GM18520 (cell line): ENCODE results near the gene C2CD2L.
"Not testable (repeated sequence)": the region's sequence is repeated elsewhere in the genome, so short reads cannot be mapped to it uniquely, and the experiment has no call there.

Experiments
- ATAC-seq: cut with Tn5 transposase; IDR thresholded peaks from one replicate; pipeline ENCODE4 v1.9.1; 2021; ENCODE audit not compliant: unreplicated experiment

The C2CD2L gene

DNA sequence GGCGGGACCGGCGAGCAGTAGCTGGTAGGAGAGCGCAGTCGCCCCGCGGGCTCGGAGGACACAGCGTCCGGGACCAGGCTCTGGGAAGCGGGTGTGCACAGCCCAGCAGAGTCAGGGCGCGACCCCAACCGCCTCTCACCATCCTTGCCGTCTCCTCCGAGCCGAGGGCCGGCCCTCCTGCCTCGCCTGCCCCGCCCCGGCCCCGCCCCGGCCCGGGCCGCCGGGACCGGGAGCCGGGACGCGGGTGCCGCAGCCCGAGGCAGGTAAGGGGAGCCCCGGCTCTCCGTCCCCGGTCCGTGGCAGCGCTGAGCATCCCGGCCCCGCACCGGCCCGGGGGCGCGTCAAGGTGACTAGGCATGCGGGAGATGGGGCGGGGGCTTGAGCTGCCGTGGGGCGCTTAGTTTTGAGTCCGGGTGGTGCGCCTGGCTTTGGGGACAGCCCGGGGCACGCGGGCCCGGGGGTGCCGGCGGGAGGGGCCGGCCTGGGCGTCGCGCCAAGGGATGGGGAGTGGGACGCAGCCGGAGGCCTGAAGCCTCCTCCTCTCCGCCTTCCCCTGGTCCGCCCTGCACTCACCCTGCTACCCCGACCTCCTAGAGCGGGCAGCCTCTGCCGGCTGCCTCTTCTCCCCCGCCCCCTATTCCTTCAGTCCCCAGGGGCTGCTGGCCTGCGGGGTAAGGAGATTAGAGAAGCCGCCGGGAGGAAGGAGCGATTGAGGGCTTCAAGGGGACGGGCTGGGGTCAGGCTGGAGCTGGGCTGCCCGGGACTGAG, 42.1 kb downstream of the C2CD2L start, which contains the start of gene ABCG4:
Gene ABCG4, plus strand, starts transcription at position 35 of the 768 bp plus-strand sequence. CDS start 914 bp downstream, outside the sequence.
- ATAC-seq = no peak

DNA sequence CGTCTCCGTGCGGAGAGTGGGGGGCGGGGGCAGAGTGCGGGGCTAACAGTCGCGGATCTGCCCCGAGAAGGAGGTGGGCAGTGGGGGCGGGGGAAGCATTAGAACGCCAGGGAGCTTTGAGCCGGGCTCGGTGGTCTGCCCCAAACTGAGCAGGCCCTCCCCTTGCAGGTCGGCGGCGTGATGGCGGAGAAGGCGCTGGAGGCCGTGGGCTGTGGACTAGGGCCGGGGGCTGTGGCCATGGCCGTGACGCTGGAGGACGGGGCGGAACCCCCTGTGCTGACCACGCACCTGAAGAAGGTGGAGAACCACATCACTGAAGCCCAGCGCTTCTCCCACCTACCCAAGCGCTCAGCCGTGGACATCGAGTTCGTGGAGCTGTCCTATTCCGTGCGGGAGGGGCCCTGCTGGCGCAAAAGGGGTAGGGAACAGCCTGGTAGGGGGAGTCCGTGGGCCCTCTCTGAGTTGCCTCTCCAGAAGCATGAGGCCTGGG, 42.7 kb downstream of the C2CD2L start:
- no peak for ATAC-seq

DNA sequence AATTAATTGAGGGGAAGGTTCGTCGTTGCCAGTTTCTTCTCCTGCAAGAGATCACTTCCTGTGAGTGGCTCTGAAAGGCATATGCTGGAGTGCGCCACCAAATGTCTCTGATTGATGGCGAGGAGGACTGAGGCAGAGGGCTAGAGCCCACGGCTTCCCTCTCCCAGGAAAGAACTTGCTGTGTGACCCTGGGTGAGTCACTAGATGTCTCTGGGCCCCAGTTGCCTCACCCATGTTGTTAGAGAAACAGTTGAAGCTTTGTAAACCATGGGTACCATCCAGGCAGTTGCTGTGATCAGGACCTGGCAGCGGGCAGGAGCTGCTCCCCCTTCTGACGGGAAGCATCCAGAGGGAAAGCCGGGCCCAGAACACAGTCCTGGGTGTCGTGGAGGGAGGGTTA, 44.9 kb downstream of the C2CD2L start:
- ATAC-seq = no peak

DNA sequence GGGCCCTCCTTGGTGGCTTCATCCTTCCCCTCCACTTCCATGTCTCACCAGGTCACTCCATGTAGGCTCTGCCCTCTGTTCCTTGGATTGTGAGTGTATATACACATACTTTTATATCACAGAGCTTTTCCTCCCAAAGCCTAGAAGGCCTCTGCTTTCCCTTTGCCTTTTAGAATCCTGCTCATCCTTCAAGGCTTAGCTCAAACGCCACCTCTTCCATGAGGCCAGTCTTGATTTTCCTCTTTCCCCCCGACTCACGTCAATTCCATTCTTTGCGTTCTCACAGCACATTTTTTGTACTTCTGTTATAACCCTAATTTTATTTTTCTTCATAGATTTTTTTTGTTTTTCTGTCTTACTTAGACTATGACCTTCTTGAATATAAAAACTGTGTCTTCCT, 45.5 kb downstream of the C2CD2L start:
- ATAC-seq = no peak

DNA sequence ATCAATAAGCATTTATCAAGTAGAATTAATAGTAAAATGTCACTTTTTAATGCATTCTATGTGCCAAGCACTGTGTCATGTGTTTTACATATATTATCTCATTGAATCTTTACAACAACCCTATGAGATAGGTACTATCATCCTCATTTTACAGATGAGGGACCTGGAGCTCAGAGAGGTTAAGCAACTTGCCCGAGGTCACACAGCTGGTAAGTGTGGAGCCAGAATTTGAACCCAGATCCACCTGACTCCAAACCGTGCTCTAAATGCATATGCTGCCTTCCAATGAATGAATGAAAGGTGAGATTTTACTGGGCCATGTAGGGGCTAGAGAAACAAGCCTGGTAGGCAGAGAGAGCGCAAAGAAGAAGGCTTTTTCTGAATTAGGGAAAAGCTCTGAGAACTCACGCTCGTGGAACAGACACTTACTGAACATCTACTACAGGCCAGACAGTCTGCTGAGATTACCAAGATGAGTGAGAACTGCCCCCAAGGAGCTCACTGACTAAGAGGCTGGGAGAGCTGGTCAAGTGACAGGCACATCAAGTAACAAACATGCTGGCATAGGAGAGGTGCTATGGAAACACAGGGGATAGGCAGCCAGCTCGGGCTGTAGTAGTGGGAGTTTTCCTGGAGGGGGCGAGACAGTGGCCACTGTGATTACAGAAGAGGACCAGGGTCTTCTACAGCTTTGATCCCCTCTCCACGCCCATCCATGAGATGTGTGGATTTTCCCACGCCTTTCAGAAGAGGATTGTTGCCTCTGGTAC, 46.1 kb downstream of the C2CD2L start:
- ATAC-seq = no peak

DNA sequence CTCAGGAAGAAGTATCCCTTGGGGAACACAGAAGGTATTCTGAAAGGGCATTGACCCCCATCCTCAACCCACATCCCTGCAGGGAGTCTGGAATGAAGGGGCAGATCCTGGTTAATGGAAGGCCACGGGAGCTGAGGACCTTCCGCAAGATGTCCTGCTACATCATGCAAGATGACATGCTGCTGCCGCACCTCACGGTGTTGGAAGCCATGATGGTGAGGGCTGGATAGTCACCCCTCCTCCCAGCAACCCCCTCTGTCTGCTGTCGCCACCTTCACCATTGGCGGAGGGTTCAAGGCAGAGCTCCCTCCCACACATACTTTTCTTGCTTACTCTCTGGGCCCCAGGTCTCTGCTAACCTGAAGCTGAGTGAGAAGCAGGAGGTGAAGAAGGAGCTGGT, 47.0 kb downstream of the C2CD2L start:
- no peak for ATAC-seq

DNA sequence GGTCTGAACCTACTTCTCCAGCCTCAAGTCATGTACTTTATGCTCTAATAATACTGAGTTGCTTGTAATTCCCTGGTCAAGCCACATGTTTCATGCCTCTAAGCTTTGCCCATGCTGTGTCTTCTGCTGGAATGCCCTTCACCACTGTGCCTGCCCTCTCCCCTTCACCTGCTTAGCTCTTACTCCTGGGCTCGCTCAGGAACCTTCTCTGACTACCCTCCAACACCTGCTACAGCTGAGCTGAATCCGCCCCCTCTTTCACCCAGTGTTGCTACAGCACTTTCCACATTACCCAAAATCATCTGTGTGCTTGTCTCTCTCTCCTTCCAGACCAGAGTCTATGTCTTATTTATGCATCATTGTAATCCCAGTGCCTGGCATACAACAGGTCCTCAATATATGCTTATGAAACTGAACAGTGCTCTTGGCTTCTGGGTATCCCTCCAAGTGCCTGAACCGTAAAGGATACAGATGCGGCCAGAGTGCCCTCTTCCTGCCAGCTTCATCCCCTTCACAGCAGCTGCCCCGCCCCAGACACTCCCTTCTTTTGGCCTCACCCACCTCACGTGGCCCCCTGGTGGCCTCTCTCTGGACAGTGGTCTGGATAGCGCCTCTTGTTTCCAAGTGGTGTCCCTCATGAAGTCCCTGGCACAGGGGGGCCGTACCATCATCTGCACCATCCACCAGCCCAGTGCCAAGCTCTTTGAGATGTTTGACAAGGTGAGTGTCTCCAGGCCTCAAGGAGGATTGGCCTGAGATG, 48.8 kb downstream of the C2CD2L start:
- no peak for ATAC-seq

DNA sequence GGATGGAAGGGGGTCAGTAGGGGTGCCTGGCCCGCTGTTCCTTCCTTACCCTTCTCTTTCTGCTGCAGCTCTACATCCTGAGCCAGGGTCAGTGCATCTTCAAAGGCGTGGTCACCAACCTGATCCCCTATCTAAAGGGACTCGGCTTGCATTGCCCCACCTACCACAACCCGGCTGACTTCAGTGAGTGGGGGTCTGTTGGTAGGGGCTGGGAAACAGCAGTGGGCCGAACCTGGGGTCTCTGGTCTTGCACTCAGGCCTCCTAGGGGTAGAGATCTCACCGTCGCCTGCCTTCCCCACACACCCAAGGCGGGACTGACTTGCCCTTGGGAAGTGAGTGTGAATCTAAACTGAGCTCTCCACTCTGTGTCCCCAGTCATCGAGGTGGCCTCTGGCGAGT, 49.4 kb downstream of the C2CD2L start:
- ATAC-seq = no peak

DNA sequence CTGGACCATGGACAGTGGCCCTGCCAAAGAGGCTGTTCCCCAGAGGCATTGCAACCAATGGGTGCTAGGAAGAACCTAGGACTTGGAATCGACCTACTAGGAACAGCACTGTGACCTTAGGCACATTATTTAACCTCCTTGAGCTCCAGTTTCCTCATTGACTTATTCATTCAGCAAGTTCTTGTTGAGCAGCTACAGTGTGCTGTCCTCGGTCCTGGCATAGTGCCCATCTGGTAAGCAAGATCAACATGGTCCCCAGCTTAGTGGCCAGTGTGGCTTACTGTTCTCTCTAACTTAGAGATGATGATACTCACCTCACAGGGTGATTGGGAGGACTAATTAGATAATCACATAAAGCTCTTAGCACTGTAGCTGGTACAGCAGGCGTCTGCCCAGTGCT, 49.9 kb downstream of the C2CD2L start:
- no peak for ATAC-seq

DNA sequence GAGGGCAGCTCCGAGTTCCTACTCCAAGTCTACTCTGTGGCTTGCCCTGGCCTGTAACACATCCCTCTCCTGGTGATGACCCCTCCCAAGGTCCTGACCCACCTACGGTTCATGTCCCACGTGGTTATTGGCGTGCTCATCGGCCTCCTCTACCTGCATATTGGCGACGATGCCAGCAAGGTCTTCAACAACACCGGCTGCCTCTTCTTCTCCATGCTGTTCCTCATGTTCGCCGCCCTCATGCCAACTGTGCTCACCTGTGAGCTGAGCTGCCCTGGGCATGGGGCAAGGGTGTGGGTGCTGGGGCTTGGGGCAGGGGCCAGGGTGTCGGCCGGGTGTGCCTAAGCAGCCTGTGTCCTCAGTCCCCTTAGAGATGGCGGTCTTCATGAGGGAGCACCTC, 51.3 kb downstream of the C2CD2L start:
- no peak for ATAC-seq

DNA sequence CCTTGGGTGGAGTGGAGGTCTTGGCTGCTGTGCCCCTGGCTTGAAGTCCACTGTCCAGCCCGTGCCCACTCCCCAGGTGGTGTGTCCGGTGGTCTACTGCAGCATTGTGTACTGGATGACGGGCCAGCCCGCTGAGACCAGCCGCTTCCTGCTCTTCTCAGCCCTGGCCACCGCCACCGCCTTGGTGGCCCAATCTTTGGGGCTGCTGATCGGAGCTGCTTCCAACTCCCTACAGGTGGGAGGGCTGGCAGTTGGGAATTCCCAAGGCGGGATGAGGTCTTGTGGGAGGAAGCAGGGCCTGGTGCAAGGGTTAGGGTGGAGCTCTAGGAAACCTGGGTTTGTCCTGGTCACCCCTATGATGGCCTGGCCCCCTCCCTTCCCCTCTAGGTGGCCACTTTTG, 53.0 kb downstream of the C2CD2L start:
- no peak for ATAC-seq

DNA sequence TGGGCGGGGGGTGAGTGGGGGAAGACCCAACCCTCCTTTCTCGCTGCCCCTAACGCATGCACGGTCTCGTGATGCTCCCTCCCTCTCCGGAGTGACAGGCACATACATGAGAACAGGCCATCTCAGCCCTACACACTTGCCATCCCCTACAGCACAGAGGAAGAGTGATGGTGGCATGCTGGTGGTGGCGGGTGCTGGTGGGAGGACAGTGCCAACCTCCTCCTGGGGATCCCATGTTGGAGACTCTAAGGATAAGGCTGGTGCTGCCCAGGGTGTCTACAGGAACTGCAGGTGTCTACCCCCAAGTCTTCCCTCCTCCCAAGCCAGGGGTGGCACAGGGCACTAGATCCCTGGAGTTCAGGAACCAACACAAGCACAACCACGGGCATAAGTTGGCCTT, 54.7 kb downstream of the C2CD2L start:
- ATAC-seq = no peak

DNA sequence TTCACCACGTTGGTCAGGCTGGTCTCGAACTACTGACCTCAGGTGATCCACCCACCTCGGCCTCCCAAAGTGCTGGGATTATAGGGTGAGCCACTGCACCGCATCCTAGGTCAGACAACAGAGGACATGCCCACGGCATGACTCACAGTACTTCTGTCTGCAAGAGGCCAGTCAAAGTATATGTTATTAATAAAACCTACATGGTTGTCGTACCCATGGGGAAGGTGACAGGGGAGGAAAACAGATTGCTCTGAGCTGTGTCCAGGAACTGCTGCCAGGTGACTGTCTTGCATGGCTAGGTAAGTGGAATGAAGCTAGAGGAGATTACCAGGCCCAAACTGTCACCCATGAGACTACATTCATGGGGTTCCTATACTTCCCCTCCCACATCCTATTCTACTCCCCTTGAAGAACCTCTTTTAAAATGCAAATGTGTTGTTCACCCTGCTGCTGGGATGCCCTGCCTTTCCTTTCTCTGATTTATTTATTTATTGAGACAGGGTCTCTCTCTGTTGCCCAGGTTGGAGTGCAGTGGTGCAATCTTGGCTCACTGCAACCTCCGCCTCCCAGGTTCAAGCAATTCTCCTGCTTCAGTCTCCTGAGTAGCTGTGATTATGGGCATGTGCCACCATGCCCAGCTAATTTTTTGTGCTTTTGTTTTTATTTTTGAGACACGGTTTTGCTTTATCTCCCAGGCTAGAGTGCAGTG, 59.4 kb downstream of the C2CD2L start:
- ATAC-seq = no peak

DNA sequence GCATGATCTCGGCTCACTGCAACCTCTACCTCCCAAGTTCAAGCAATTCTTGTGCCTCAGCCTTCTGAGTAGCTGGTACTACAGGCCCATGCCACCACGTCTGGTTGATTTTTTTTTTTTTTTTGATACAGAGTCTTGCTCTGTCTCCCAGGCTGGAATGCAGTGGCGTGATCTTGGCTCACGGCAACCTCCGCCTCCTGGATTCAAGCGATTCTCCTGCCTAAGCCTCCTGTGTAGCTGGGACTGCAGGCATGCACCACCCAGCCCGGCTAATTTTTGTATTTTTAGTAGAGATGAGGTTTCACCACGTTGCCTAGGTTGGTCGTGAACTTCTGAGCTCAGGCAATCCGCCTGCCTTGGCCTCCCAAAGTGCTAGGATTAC, 59.9 kb downstream of the C2CD2L start:
- not testable (repeated sequence) for ATAC-seq

DNA sequence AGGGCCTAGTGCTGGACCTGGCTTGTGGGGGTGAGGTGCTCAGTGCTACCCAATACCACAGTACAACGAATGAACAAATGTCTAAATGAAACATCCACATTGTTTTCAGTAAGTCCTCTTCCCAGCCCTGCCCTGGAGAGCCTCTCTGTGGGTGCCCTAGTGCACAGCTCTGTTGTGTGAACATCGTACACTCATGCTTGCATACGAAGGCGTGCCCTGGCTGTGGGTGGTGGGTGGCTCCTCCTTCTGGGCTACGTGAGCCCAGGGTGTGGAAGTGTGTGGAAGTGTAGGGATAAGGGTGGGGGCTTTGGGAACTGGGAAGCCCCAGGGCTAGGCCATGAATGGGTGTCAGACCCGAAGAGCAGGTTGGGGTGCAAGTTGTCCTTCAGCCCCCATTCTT, 60.8 kb downstream of the C2CD2L start:
- no peak for ATAC-seq
